ENCODE measurements around the gene POMGNT2. TPM values are rescaled to one million over a fixed set of nuclear protein-coding genes. Genes with fewer than 3 reads are reported as not detected.

The POMGNT2 gene
- total RNA-seq, 1 experiment from 2014 or later = 45.7 TPM

DNA sequence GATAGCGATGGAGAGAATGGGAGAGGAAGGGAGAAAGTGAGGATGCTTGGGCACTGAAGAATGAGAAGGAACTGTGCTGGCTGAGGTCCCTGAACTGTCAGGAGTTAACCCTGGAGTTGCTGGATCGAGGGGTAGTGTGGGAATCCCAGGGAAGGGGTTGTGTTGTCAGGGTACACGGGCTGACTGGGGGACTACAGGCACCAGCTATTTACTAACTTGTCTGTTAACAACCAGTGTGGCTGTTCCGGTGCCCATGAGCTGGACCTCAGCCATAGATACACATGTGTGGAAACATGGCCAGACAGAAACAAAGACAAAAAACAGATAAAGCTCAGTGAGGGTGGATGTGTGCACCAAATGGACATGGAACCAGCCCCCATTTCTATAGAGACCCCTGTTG lies 71.7 kb downstream of the POMGNT2 start:
- Histone ChIP-seq H3K27me3 (ENCODE audit: low read length) (peaks cover 26% of the 10 kb centered on the region), H3K9me3 (ENCODE audit: low read length) (no peaks in the 10 kb centered on the region), H3K79me2 (ENCODE audit: low read length) (no peaks in the 10 kb centered on the region), H2AFZ (ENCODE audit: low read length) (no peak overlapping the region), H3F3A (ENCODE audit: low read length, unreplicated experiment) (no peaks in the 10 kb centered on the region), H3K4me1 (ENCODE audit: insufficient read depth, low read length) (no peaks in the 10 kb centered on the region), H3K36me3 (ENCODE audit: low read depth, low read length) (no peaks in the 10 kb centered on the region), H3K4me2 (ENCODE audit: low read length) (no peak overlapping the region), H3K9me2 (replicated peaks; ENCODE audit: low read length) (no peaks in the 10 kb centered on the region), H3K9ac (ENCODE audit: low read length) (no peak overlapping the region), H4K20me1 (ENCODE audit: low read length) (no peaks in the 10 kb centered on the region), H3K4me3 (ENCODE audit: low read length) (no peak overlapping the region), H3K27ac (ENCODE audit: low read length) (no peak overlapping the region)
- ChIA-PET CTCF (no interaction called here), POLR2A (ENCODE audit: unreplicated experiment) (no interaction called here)
- ATAC-seq (no peak), DNase-seq (no peak)
- TF ChIP-seq EZH2phosphoT487 (IDR thresholded peaks at IDR 0.05; ENCODE audit: borderline replicate concordance, low read length) (no peak), EZH2 (IDR thresholded peaks at IDR 0.05; ENCODE audit: low read length, unreplicated experiment) (no peak), CTCF (conservative IDR thresholded peaks at IDR 0.05; ENCODE audit: low read depth, low read length) (no peak)
- BruUV-seq (replicated peaks) = no TSS peak
- intact Hi-C loops (cut with micrococcal nuclease) = no loop called here

DNA sequence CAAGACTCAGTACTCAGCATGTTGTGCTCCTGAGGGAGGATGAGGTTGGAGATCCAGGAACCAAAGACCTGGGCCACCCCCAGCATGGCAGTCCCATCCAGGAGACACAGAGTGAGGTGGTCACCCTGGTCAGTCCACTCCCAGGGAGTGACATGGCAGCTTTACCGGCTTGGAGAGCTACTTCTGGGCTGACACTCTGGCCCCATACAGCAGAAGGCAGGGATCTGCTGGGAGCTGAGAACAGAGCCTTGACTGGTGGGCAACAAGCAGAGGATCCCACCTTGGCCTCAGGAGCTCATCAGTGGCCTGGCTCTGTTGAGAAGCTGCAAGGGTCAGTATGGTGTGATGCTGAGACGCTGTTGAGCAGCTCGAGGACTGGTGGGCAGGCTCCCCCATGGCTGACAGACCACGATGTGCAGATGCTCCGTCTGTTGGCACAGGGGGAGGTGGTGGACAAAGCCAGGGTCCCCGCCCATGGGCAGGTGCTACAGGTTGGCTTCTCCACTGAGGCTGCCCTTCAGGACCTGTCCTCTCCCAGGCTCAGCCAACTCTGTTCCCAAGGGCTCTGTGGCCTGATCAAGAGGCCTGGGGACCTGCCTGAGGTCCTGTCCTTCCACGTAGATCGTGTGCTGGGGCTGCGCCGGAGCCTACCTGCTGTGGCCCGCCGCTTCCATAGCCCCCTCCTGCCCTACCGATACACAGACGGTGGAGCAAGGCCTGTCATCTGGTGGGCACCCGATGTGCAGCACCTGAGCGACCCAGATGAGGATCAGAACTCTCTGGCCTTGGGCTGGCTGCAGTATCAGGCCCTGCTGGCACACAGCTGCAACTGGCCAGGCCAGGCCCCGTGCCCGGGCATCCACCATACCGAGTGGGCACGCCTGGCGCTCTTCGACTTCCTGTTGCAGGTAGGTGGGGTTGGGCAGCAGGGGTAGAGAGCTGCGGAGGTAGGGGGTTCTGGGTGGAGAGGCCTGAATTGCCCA lies 72.9 kb downstream of the POMGNT2 start:
- Histone ChIP-seq H3K9ac (ENCODE audit: low read length) (no peak overlapping the region), H3K4me1 (ENCODE audit: insufficient read depth, low read length) (no peaks in the 10 kb centered on the region; the same call in 1 of the 2 replicates), H3K79me2 (ENCODE audit: low read length) (no peaks in the 10 kb centered on the region), H3K9me3 (ENCODE audit: low read length) (no peaks in the 10 kb centered on the region), H3K4me2 (ENCODE audit: low read length) (no peak overlapping the region), H3K36me3 (ENCODE audit: low read depth, low read length) (no peaks in the 10 kb centered on the region), H3K27ac (ENCODE audit: low read length) (no peak overlapping the region), H3F3A (ENCODE audit: low read length, unreplicated experiment) (no peaks in the 10 kb centered on the region), H3K4me3 (ENCODE audit: low read length) (no peak overlapping the region), H3K9me2 (replicated peaks; ENCODE audit: low read length) (no peaks in the 10 kb centered on the region), H4K20me1 (ENCODE audit: low read length) (no peaks in the 10 kb centered on the region), H3K27me3 (ENCODE audit: low read length) (peaks cover 19% of the 10 kb centered on the region), H2AFZ (ENCODE audit: low read length) (no peak overlapping the region)
- no peak for DNase-seq
- intact Hi-C loops (cut with micrococcal nuclease) = no loop called here
- no TSS peak for BruUV-seq (replicated peaks)
- POLR2A ChIA-PET (ENCODE audit: unreplicated experiment) = no interaction called here
- no peak for TF ChIP-seq EZH2phosphoT487 (IDR thresholded peaks at IDR 0.05; ENCODE audit: borderline replicate concordance, low read length)
- TF ChIP-seq CTCF (conservative IDR thresholded peaks at IDR 0.05; ENCODE audit: low read depth, low read length) = no peak
- no peak for ATAC-seq
- CTCF ChIA-PET = no interaction called here

- H3K27ac ChIP-seq (ENCODE audit: low read length) = no peak overlapping the region
- no peaks in the 10 kb centered on the region for H3K9me3 ChIP-seq (ENCODE audit: low read length)
- no peaks in the 10 kb centered on the region for H3K79me2 ChIP-seq (ENCODE audit: low read length)
- H3K36me3 ChIP-seq (ENCODE audit: low read depth, low read length) = no peaks in the 10 kb centered on the region
- no peak overlapping the region for H3K9ac ChIP-seq (ENCODE audit: low read length)
- no peaks in the 10 kb centered on the region for H3K9me2 ChIP-seq (replicated peaks; ENCODE audit: low read length)
- intact Hi-C loops (cut with micrococcal nuclease) = no loop called here
- no peak for DNase-seq
- BruUV-seq (replicated peaks) = no TSS peak
- no peaks in the 10 kb centered on the region for H3F3A ChIP-seq (ENCODE audit: low read length, unreplicated experiment)
- TF ChIP-seq EZH2phosphoT487 (IDR thresholded peaks at IDR 0.05; ENCODE audit: borderline replicate concordance, low read length) = no peak
- no peak for TF ChIP-seq CTCF (conservative IDR thresholded peaks at IDR 0.05; ENCODE audit: low read depth, low read length)
- TF ChIP-seq EZH2 (IDR thresholded peaks at IDR 0.05; ENCODE audit: low read length, unreplicated experiment) = no peak
- H3K4me1 ChIP-seq (ENCODE audit: insufficient read depth, low read length) = no peaks in the 10 kb centered on the region; the same call in 1 of the 2 replicates
- H3K4me3 ChIP-seq (ENCODE audit: low read length) = no peak overlapping the region
- peaks cover 14% of the 10 kb centered on the region for H3K27me3 ChIP-seq (ENCODE audit: low read length)
- ChIA-PET CTCF (no interaction called here), POLR2A (ENCODE audit: unreplicated experiment) (no interaction called here)
- no peak overlapping the region for H2AFZ ChIP-seq (ENCODE audit: low read length)
- no peaks in the 10 kb centered on the region for H4K20me1 ChIP-seq (ENCODE audit: low read length)
- ATAC-seq = no peak
- H3K4me2 ChIP-seq (ENCODE audit: low read length) = no peak overlapping the region
These were observed 73.9 kb downstream of the POMGNT2 start for GRCh38 chr3:43031889-43032545.

Measured in PC-3 (cell line).